HT1080 (cell line): Measurements from ENCODE around the gene STUM. TPM values are rescaled to one million over a fixed set of nuclear protein-coding genes. Genes with fewer than 3 reads are reported as not detected.
"Not testable (repeated sequence)": the region's sequence is repeated elsewhere in the genome, so short reads cannot be mapped to it uniquely, and the experiment has no call there.

Source experiments
- DNase-seq: peaks from one replicate; pipeline ENCODE4 v3.0.0-alpha.2; 2015; ENCODE audit warnings: low read depth
- total RNA-seq: library from RNA; depleted of rRNA; stranded (reverse); fragments of >200 nt; shearing (Covaris generic); gene quantifications from 2 replicates; pipeline ENCODE4 v1.2.3, GENCODE V29; 2014

Gene STUM
- total RNA-seq, 1 experiment from 2014 or later: not detected

- DNase-seq: no peak
Observed at GRCh38 chr1:226580625-226581270, 32.2 kb downstream of the STUM start.

DNA sequence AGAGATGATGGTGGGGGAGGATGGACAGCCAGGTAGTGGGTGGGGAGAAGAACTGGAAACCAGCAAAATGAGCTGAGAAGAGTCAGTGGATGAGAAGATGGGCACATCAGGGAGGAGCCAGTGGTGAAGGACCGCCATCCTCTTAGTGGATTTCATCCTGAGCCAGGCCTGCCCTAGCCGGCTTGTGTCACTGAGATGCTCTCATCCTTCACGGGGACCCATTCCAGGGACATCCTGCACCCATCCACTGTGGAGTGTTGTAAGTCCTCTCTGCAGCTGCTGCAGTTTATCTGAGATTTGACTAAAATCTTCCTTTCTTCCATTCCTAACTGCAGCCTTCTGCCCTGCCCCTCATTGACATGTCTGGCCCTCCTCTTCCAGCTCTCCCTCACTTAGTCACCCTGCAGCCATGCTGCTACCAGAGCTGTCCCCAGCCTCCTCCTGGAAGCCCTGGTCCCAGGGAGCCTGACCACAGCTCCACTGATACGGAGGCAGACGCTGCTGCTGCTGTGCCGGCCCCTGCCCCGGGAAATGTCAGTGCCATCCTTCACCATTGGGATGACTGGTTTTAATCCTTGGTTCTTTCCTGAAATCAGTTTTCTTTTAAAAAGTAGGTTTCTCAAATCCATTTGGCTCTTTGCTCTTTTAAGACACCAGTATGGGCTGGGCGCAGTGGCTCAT is 33.2 kb downstream of the STUM start:
- DNase-seq: no peak

DNA sequence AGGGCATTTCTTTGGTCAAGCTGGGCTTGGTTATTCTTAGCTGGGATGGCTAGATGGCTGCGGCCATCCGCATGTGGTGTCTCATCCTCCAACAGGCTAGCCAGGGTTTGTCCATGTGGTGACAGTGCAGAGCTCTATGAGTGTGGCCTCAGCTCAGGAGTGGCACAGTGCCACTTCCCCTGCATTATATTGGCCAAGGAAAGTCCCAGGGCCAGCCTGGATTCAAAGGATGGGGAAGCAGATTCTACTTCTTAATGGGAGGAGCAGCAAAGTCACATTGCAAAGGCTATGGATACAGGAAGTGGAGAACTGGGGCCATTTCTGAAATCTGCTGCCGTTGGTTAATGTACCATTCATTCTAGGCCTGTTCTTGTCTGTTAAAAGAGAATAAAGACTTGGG is 34.4 kb downstream of the STUM start:
- DNase-seq: no peak

DNA sequence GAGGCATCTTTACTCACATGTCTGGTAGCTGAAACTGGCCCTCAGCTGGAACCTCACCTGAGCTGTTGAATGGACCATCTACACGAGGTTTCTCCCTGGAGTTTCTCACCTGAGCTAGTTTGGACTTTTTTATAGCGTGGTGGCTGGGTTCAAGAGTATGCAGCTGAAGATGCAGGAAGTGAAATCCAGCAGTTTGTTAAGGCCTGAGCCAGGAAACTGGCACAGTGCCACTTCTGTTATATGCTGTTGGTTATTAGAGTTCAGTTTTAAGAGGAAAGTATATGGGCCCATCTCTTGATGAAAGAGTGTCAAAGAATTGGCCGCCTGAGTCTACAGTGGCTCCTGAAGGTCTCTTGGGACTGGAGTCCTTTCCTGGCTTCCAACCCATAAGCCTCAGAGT is 35.6 kb downstream of the STUM start:
- DNase-seq: no peak

DNA sequence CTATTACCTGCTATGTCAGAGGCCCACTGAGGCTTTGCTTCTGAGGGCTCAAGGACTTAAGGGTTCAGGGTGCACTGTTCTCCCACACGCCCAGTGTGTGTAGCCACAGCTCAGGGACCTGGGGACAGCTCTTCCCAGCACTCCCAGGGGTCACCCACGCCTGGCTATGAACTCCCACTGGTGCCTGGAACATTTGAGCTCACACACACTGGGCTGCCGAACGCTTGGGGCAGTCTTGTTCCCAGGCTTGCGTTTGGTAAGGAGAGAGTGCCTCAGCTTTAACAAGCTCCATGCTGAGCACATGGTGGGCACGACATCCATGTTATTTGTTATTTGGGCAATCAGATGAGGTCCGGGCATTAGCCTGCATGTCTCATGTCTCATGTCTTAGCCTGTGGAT is 37.6 kb downstream of the STUM start:
- no peak for DNase-seq

GRCh38 chr1:226586650-226587422 is 38.3 kb downstream of the STUM start:
- DNase-seq: no peak

GRCh38 chr1:226588484-226588883 is 39.9 kb downstream of the STUM start:
- no peak for DNase-seq

- no peak for DNase-seq
Observed at GRCh38 chr1:226589008-226589733, 40.6 kb downstream of the STUM start.

DNA sequence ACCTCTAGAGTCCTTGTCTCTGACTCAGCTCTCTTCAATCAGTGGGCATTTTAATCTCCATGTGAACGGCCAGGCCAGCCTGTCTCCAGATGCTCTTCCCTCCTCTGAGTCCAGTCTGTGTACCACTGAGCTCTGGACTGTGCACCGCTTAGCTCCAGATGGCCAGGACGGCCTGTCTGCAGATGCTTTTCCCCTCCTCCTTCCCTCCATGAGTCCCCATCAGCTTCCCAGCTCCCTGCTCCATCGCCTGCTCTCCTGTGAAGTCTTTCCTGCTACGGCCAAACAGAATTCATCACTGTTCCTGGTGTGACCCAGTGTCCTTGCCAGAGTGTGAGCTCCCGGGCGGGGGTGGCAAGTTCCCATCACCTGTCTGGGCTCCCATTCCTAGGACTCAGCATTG is 42.0 kb downstream of the STUM start:
- no peak for DNase-seq

DNA sequence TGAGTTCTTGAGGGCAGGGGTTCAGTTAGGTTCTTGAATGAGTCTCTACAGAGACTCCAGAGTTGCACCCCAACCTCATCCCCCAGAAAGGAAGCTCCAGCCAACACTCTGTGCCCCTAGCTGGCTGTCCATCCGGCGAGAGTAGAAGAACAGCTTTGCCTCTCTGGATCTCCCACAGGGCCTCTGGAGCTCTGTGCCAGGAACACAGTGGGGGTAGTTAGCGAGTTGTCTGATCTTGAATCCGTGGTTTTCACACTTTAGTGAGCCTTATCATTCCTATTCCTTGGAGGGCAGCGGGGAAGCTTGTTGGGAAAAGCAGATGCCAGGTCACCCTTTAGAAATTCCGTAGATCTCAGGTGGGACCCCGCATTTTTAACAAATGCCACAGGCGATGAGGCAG is 45.0 kb downstream of the STUM start:
- no peak for DNase-seq

DNA sequence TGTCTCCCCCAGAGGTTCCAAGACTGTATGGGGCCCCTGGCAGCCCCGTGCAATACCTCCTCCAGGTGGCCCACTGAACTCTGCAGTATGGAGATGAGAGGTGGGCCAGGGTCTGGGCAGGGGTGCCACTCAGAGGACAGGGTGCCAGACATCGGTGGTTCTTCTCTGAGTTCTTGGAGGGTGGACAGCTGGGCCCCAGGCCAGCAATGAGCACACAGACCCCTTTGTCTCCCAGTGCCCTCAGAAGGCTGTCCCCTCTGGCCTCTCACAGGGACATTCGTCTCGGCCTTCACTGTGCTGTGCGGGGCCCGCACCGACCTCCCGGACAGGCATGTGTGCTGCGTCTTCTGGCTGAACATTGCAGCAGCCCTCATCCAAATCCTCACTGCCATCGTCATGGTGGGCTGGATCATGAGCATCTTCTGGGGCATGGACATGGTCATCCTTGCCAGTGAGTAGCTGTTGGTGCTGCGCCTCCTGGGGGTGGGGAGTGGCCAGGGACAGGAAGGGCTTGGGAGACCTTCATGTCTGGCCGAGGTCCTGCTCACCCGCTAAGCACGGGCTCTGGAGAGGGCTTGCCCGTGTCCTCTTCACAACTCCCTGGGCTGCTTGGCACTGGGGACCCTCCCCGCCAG is 48.1 kb downstream of the STUM start:
- DNase-seq: no peak

- no peak for DNase-seq
Observed at GRCh38 chr1:226597616-226598454, 49.3 kb downstream of the STUM start.

DNA sequence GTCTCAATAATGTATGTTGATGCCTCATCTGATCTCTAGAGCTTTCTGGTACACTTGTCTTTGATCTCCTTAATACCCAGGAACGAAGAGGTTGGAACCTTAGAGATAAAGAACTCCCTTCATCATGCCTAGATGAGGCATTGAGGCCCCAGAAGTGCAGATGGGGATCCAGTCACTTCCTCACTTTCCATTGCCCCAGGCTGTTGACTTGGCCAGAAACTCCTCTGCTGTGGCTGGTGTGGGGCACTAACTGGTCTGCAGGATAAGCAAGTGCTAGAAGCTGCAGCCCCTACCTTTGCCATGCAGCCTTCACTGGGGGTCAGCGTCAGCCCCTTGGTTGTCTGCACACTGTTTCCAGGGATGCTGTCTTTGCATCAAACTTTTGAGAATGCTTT is 49.9 kb downstream of the STUM start:
- DNase-seq: no peak

DNA sequence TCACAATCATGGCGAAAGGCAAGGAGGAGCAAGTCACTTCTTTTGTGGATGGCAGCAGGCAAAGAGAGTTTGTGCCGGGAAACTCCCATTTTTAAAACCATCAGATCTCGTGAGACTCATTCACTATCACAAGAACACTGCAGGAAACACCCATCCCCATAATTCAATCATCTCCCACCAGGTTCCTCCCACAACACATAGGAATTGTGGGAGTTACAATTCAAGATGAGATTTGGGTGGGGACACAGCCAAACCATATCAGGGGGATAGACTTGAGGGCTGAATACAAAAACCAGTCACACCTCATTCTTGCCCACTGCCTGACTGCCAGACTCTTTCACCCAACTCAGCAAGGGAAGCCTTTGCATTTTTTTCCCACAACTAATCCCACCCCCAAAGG is 50.4 kb downstream of the STUM start:
- DNase-seq: not testable (repeated sequence)

DNA sequence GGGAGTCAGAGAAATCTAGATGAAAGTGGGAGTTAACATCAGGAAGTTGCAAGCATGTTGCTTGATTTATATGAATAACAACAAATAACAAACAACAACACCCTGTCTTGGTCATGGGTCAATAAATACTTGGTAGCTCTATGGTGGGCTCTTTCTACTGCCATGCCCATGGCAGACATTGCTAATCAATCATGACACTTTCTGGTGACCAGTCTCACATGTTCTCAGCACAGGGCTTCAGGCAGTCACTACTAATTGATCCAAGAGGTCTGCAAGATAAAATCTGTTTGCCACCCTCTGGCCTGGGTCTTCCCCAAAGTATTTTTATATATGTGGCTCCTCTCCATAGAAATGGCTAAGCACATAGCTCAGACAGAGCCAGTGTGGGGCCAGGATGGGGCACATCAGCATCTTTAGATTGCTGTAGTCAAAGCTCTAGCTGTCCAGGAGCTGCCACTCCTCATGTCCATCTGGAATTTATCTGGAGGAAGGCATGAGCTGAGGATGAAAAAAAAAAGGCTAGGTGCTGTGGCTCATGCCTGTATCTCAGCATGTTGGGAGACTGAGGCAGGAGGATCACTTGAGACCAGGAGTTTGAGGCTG is 51.2 kb downstream of the STUM start:
- no peak for DNase-seq

GRCh38 chr1:226600254-226600653 is 51.7 kb downstream of the STUM start:
- DNase-seq: no peak

DNA sequence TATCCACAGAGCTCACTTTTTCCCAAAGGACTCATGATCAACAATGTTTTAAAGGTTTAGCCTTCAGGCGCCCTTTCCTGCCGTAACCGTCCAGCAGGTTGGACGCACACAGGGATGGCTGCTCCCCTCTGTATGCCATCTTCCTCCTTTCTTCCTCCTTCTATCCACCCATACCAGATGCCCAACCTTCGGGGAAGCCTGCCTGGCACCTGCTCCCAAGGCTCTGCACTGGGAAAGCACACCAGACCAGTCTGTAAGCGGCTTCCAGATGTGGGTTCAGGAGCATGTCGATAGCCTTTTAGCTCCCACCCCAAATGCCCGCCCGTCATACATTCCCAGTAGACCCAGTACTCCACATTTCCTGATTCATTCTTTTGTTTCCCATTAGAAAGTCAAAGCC is 52.9 kb downstream of the STUM start:
- no peak for DNase-seq

GRCh38 chr1:226602186-226603021 is 53.8 kb downstream of the STUM start:
- DNase-seq: no peak
